ENCODE measurements around the gene GPR87.
A peak's percentile ranks its signal among the peaks of the same experiment; 100 is the strongest.

Gene GPR87

DNA sequence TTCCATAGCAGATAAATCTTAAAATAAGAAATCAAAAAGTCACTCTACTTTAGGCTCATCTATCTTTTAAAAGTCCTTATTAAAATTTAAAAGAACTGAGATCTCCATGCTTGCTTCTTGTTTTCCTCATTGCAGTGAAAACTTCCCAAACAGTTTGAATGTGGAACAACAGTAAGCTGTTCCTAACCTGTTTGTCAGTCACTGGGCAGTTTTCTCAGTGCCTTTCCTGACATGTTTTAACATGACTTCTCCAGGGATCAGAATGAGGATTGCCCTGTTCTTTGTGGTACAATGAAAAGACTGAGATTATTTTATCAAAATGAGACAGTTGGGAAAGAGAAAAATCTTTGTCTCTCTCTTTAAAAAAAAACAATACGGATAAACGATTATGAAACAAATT, 774 bp downstream of the GPR87 start:
- DNase-seq, result no peak

DNA sequence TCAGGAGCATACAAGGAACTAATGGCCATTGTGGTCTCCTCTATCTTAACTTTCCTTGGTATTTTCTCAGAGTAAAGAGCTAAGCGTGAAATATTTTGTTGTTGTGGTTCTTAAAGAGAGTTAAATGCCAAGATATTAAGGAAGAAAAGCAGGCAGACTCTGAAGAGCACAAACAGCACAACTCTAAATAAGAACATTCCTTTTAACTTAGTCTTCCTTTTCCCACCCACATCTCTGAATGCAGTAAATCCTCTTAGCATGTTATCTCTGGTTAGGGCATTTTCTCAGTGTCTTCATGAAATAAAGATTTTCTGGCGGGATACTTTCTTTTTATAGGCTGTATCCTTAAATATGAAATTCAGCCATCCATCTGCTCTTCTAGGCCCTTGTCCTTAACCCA, 1.5 kb downstream of the GPR87 start:
- no peak for DNase-seq

DNA sequence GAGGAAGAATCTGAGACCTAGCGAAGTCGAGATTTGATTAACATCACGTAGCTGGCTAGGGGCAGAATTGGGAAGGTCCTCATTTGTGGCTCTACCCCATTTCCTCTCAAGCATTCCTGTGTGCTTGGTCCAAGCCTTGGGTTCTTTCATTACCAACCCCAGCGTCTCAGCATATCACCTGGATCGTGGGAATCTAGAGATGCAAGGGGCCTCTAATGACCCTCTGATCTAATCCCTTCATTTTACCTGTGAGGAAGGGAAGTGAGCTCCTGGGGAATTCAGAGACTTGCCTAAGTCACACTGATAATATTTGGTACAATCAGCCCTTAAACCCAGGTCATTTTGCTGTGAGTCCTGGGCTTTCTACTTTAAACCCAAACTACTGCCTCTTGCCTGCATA, 2.0 kb downstream of the GPR87 start:
- no peak for DNase-seq

DNA sequence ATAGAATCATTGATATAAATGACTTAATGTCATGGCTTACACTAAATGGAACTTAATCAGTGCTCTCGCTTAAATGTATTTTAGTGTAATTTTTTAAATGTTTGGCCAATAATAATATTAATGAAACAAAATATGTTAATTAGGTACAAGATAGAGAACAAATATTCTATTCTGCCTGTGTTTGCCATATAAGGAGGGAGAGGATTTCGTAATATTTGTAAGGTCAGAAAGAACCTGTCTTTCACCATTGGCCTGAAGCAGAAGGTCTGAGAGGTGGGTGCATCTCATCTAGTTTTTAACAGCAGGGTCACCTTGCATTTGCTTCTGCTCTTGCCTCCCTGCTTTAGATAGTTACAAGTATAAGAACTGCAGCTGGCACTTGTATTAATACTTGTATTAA, 2.5 kb downstream of the GPR87 start:
- DNase-seq, result no peak

DNA sequence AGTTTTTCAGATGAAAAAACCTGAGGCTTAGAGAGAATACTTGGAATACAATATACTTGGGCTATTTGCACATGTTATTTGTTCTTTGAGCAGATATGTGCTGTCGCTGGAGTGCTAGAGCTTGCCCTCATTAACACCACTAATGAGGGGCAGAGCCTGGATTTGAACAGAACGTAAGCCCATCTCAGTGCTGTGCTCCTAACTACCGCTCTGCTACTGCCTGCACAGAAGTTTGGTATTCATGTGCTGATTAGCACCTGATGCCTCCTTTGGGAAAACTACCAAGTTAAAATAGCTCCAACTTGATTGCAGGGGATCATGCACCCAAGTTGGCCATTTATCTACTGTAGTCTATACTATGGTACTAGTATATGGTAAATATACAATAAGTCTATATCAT, 3.6 kb downstream of the GPR87 start:
- DNase-seq, result no peak

DNA sequence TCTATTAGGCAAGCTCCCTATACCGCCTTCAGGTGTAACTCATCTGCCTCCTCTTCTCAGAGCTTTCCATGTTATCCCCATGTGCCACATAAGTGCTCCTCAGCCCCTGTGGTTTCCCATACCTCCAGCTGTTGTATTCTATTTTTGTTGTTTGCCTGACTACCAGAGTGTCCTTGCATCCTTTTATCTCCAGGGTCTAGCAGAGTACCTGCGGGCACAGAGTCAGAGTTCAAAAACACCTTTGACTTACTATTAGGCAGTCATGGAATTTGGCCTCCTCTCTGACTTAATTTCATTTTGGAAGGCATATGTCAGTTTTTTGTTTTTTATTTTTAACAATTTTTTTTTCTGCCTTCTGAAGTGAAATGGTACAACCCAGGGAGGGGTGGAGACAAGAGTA, 7.1 kb downstream of the GPR87 start:
- no peak for DNase-seq

DNA sequence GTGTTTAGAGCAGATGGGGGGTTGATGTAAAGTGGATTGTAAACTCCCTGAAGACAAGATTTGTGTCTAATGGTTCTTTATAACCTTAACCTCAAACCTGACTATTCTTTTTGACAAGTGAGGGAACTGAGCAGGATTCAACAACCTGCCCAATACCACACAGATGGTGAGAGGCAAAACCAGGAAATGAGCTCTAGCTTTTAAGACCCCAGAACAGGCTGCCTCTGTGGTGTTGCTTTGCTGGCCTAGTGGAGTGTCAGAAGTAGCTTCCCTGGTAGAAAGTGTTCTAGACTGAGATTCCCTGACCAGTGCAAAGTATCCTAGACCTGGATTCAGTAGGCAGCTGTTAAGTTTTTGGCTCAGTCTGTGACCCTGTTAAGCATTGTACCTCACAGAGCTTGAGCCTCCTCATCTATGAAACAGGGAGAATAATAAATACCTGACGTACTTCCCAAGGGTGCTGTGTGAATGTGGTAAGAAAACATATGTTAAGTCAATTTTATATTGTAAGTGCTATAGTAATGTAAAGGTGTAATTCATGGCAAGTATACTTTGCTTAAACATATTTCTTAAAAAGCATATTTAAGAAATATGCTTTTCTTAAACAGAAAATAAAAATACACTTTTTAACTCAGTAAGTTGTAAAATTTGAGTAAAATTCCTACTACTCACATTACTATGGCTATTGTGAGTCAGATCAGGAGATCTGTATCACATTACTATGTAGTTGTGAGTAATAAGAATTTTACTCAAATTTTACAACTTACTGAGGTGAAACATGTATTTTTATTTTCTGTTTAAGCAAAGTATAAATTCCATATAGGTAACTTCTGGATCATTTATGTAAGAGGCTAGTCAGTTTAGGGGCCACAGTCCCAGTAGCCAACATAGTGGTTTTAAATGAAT, 8.8 kb downstream of the GPR87 start:
- no peak for DNase-seq

DNA sequence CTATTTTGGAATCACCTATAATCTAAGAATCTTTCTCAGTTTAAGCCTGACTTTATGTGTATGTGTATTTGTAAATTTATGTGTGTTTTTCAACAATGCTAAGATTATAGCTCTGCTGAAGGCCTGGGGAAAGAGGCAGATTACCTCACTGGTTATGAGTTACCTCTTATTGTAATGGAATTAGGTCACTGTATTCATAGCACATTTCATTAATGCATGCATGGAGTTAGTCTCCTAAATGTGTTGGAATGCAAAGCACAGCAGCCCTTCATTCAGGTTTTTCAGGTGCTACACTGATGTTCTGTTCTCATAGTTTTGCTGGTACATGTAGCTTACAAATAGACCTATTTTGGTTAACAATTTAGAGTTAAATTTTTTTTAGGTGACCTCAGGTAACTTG, 9.5 kb downstream of the GPR87 start:
- DNase-seq, result no peak

DNA sequence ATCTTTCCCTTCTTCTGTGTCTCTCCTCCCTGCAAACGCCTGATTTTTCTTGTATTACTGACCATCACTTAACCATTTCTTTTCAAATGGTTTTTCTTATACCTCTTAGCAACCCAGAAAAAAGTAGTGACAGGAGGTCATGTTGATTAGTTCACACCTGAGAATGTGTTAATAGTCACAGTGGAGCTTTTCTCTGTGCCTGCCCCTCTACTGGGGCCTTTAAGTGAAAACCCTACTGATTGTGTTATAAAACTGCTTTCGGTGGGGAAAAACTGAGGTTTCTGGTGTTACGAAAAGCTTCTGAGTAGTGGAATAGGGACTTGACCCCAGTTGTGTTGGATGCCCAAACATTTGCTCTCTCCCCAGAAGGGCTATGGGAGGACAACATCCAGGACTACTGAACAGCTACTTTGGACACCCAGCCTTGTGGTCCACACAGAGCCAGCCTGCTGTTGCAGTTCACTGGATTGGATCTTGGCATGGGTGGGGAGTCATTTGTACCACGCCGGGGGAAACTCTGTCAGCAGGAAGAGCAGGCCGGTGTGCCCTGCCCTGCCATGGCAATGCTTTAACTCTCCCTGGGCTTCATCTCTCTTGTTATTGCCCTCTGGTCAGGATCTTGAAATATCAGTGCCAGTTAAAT, 10.3 kb downstream of the GPR87 start:
- no peak for DNase-seq

DNA sequence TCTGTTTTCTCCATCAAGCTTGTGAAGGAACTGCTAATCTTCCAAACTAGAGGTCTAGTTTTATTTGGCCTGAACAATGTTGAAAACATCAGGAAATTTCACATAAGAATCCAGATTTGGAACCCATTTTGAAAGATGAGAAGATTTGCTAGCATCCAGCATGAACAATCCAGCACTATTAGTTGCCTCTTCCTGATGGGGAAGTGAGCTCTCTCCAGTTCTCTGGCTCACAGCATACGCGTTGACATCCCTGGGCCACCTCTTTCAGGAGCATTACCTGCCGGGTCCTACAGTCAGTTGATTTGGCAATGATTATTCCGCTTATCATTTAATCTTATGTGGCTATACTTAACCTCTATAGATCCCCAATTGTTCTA, 10.9 kb downstream of the GPR87 start:
- DNase-seq, result no peak

DNA sequence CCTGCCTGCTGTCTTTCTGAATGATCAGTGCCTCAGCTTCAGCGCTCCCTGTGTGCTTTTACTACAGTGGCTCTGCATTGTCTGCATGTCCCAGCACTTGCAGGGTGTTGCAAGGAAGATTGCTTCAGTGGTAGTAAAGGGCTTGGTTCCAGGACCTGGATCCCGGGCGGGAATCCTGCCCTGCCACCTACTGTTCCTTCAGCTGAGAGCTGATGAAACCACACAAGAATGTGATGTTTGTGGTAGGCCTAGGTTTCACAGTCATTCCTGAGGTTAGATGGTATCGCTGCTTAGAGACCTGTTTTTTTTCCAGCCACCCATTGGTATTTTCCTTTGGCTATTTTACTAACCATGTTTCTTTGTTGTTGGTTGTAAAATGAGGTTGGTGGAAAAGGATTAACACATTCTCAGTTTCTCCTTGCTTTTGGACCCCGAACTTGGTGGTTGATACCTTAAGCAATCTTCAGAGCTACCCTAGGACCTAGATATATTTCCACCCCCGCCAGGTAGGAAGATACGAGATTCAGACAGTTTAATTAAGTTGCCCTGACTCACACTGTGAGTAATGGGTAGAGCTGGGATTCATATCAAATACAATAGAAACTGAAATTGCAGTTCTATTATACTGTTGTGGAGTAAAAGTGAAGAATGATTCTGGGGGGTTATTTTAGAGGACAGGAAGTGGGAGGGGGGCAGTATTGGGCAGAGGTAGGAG, 11.4 kb downstream of the GPR87 start:
- DNase-seq, result no peak

DNA sequence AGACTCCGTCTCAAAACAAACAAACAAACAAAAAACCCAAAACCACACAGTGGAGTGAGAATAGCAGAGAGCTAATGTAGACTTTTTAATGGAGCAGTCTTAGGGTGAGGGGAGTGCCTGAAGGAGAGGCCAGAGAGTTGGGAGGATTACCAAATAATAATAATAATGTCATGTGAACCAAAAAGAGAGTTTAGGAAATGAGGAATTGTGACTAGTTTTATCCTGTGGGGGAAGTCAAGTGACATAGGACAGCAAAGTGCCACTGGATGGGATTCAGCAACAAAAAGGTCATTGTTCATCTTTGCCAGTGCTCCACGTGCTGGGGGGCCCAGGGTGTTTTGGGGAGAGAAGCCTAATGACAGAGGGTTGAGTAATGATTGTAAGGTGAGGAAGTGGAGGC, 12.9 kb downstream of the GPR87 start:
- peak in 1 of 3 donors; percentile 30 for DNase-seq

DNA sequence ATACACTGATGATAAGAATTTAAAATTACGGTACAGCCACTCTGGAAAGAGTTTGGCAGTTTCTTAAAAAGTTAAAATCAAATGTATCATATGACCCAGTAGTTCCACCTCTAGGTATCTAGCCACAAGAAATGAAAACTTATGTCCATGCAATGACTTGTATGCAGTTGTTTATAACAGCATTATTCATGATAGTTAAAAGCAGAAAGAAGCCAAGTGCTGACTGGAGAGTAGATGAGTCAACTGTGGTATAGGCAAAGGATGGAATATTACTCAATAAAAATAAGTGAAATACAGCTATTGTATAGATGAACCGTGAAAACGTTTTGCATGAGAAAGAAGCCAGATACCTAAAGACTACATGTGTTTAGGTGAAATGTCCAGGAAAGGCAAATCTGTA, 14.8 kb downstream of the GPR87 start:
- peak; percentile 24 to 61 (median 38) for DNase-seq

DNA sequence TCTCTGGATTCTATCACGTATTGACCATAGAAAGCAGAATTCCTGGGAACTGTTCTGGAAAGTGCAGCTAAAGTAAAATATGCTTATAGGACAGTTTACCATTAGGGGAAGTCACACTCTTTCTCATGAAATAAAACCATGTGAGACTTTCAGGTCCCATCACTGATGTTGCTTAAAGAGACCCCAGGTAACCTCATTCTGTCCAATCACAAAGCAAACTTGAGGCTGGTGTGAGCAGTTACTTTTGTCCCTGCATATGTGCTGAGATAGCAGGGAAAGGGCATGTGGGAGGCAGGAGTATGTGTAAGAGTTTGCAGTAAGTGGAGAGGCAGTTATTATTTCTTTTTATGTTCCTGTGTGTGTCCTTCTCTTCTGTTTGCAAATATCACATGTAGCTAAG, 16.1 kb downstream of the GPR87 start:
- DNase-seq, result peak in 2 of 3 donors; percentile 19 to 36

DNA sequence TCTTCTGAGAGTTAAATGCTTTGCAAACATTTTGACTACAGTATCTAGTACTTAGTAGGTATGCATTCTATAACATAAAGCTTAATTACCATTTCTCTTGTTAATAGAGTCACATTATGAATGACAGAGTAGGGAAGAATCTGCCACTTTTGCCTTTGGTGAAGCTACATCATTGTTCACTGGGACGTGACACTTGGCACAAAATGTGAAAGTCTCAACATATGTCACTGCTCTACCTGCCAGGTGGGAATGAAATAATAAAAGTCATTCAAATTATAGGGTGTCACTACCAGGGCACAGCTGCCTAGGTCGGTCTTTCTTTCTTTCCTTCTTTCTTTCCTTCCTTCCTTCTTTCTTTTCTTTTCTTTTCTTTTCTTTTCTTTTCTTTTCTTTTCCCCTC, 17.6 kb downstream of the GPR87 start:
- no peak for DNase-seq

DNA sequence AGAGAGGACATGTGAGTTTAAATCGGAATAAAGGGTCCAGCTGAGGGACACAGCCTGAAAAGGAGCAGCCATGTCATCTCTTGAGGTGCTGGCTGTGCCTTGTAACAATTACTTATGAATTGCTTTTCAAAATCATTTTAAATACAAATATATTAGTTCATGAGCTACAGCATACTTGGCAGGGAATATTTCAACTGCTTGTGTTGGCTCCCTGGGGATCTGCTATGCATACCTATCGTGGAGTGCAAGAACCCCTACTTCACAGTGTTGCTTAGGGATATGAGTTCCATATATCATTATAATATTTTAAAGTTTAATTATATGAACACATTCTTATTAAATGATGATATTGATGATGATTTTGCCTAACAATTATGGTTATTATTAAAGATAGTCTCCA, 19.2 kb downstream of the GPR87 start:
- DNase-seq, result no peak

DNA sequence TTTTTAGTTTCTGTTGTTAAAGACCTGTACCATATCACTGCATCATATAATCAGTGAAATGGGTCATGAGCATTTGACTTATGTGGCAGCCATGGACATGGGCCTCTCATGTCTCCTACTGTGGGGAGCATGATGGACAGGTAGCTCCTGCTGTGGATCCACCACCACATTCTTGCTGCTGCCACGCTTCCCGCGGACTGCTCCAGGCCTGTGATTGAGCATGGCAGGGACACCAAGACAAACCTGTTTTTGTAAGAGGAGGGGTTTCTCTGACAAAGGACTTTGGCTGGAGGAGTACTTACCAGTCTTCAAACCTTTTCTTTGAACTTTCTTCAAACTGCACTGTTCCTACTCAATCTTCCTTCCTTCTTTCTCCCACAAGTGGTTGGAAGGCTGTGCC, 20.4 kb downstream of the GPR87 start:
- no peak for DNase-seq

DNA sequence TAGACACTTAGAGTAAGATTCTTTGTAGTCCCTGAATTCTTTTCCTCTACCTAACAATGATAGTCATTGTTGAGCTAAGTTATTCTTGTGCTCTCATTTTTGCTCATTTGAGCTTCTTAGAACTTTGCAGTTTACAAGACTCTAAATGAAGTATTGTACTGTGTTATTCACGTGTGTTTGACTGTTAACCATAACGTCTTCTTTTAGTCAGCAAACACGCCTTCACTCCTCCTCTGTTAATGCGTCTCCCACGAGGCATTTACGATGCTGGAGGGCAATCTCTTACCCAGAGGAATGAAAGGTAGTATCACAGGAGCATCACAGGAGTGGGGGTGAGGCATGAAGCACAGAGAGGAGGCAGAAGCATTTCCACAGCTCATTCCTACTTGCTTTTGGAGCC, 23.5 kb downstream of the GPR87 start:
- no peak for DNase-seq

DNA sequence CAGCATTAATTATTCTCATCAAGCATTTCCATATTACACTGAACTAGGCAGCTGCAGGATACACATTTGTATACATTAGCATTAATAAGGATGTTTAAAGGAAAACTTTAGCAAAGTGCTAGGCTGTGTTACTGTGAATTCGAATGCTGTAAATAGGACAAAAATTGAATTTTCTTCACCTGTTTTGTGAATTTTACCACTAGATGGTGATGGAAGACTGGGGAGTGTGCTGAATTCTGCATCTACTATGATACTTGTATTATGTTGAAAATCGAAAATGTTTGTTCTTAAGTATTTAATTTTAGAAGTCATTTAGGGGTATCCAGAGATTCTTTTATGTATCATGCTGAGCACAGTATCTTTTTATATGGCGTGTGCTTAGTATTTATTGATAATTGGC, 25.9 kb downstream of the GPR87 start:
- peak; percentile 47 to 72 (median 59) for DNase-seq

DNA sequence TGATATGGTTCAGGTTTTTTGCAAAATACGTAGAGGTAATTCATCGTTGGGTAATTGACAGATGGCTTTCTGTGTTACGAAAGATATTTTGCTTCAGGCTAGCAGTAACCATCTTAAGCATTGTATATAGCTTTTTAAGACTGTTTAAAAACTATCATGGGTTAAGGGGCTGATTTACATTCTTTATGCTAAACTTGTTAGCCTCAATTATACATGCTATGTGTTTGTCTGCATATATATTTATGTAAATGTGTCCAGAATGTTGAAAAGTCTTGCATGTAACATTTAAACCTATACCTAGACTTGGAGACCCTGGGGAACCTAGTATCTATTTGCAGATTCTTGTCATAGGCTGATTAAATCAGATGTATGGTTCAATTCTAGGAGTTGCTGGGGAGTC, 27.2 kb downstream of the GPR87 start:
- no peak for DNase-seq

DNA sequence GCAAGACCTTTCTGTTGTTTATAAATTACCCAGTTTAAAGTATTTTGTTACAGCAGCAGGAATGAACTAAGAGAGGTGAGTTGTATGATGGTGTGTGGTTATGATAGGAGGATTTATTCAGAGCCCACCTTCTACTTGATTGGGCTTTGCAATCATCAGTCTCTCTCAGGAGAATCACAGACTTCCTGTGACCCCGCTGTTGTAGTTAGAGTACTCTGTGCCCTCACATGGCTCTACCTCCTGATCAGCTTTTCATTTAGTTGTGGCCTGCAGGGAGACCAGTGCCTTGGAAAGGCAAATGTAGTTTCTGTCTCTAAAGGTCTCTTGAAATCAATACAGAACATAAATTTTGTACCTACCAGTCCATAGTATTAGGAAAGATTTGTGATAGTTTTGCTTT, 30.7 kb downstream of the GPR87 start:
- no peak for DNase-seq

DNA sequence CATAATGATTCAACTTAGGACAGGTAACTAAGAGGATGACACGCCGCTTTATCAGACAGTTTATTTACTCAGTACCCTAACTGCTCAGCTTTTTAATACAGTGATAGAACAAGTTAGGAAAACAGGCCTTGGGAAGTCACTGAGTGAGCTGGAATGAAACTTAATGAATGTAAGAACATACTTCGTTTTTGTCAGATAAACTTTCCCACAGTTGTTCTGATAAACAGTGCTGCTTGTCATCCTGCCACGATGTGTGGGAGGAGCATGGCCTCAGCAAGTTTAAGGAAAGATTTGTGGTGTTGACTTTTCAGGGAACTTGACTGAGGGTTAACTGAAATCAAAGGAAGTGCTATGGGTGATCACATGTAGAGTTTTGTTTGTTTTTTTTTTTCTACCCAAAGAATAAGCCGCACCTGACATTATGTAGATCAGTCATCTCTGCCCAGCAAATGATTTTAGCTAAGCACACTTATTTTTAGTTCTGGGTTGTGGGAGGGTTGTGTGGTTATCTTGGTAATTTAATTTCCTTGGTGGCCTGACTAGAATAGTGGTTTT, 32.6 kb downstream of the GPR87 start:
- peak; percentile 70 to 77 (median 71) for DNase-seq

DNA sequence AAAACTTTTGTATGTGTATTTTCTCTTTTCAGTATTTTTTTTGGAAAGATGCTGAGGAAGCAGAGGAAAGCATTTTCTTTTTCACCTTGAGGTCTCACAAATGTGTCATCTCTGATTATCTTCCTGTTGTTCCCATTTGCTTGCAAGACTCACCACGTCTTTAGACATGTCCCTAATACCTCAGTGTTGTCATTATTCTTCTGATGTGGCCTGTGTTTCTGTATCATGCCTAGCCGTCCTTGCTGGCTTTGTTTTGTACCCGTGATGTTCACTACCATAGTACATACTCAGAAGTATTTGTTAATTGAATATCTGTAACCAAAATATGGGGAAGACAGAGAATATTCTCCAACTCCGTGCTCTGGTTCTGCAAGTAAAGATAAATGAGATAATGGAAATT, 33.2 kb downstream of the GPR87 start:
- no peak for DNase-seq

DNA sequence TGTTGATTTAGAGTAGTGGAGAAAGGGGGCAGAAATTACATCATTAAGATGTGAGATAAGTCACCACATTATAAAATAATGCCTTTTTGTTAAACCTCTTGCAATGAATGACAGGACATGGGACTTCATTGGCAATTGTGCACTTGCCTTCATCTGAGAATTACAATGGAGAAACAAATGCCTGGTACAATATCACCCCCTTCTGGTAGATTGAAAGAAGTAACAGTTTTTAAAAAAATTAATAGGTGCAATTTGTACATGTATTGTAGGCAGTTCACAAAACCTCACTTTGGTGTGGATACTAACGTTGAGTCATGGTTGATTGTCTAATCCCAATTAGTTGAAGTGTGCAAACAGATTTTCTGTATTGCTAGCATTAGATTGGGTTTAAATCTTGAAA, 33.7 kb downstream of the GPR87 start:
- DNase-seq, result peak; percentile 40 to 78 (median 69)

Data from suppressor macrophage treated with lipopolysaccharide for 1 hour (primary cell).